Endothelial cell of umbilical vein (primary cell): ENCODE measurements around the gene KAT6B. TPM values are rescaled to one million over a fixed set of nuclear protein-coding genes. Genes with fewer than 3 reads are reported as not detected.

Experiments used
- BruUV-seq: library from RNA; stranded (reverse); fragments of 400-500 nt; replicated peaks from 2 replicates; lab custom pipeline; 2021; lab: Mats Ljungman, UMichigan
- CTCF ChIA-PET: fragments of 300-600, 350-600 bp; sonication (Branson Sonifier 250); formaldehyde crosslinking; loops from one replicate; lab custom pipeline; 2021; ENCODE audit warnings: antibody characterized with exemption, inconsistent platforms; lab: Charles Lee
- POLR2A ChIA-PET: fragments of 300-600, 350-600 bp; sonication (Branson Sonifier 250); formaldehyde crosslinking; loops from one replicate; lab custom pipeline; 2021; ENCODE audit warnings: antibody characterized with exemption, inconsistent platforms; lab: Charles Lee
- DNase-seq: peaks from one replicate; pipeline ENCODE4 v3.0.0-alpha.2; 2011; ENCODE audit warnings: low read depth, low spot score
- FAIRE-seq: peaks from 2 replicates; lab custom pipeline; 2011; peaks lifted over from hg19 to GRCh38; lab: Jason Lieb, UNC
- H2AFZ ChIP-seq: 2 replicates; pipeline ENCODE4 v1.6.0; 2012; ENCODE audit warnings: low read depth, low read length, control low read depth, inconsistent platforms
- H3K27ac ChIP-seq: 2 replicates; pipeline ENCODE4 v1.5.1; 2011; ENCODE audit warnings: low read depth, mild to moderate bottlenecking, control low read depth, low read length, moderate library complexity; ENCODE audit not compliant: insufficient read depth
- H3K27me3 ChIP-seq, 2 experiments: 2 replicates each; pipeline versions ENCODE4 v1.6.0 to v1.6.1; 2011; ENCODE audit warnings: low read length in 2 of 2, mixed read lengths in 1 of 2; ENCODE audit not compliant: control insufficient read depth in 2 of 2, insufficient read depth in 2 of 2
- H3K36me3 ChIP-seq, 2 experiments: 2 replicates in 1 of 2; 3 replicates in 1 of 2; pipeline ENCODE4 v1.5.1; 2011; ENCODE audit warnings: low read length in 2 of 2, mild to moderate bottlenecking in 1 of 2, moderate library complexity in 1 of 2; ENCODE audit not compliant: control insufficient read depth in 2 of 2, insufficient read depth in 2 of 2; ENCODE audit errors: extremely low read depth in 1 of 2
- H3K4me1 ChIP-seq: 3 replicates; pipeline ENCODE4 v1.5.1; 2011; ENCODE audit warnings: mild to moderate bottlenecking, low read length; ENCODE audit not compliant: control insufficient read depth, insufficient read depth; ENCODE audit errors: extremely low read depth
- H3K4me2 ChIP-seq: 2 replicates; pipeline ENCODE4 v1.6.1; 2011; ENCODE audit warnings: low read length, control low read depth, mixed read lengths; ENCODE audit not compliant: insufficient read depth
- H3K4me3 ChIP-seq, 3 experiments: fragments of 200-600 bp in 1 of 3; sonication (generic), shearing (Covaris generic) in 1 of 3; replicated peaks in 1 of 3; 2 replicates each; pipeline ENCODE4 v1.5.1; 2011 to 2016; ENCODE audit warnings: control low read depth in 3 of 3, low read length in 3 of 3, mild to moderate bottlenecking in 2 of 3, inconsistent platforms in 1 of 3, low read depth in 1 of 3, moderate library complexity in 1 of 3; ENCODE audit not compliant: insufficient read depth in 1 of 3
- H3K79me2 ChIP-seq: 2 replicates; pipeline ENCODE4 v1.6.0; 2012; ENCODE audit warnings: low read length, inconsistent platforms; ENCODE audit not compliant: control insufficient read depth, insufficient read depth
- H3K9ac ChIP-seq: replicated peaks from 2 replicates; pipeline ENCODE3; 2011; ENCODE audit warnings: low read length, control low read depth; ENCODE audit not compliant: insufficient read depth; ENCODE audit errors: extremely low read depth
- H3K9me1 ChIP-seq: replicated peaks from 3 replicates; pipeline ENCODE4 v1.6.0; 2011; ENCODE audit warnings: mild to moderate bottlenecking, low read length; ENCODE audit not compliant: control insufficient read depth, insufficient read depth; ENCODE audit errors: extremely low read depth
- H3K9me3 ChIP-seq: replicated peaks from 2 replicates; pipeline ENCODE4 v1.5.1; 2012; ENCODE audit warnings: low read length, inconsistent platforms; ENCODE audit not compliant: control insufficient read depth, insufficient read depth
- H4K20me1 ChIP-seq: replicated peaks from 2 replicates; pipeline ENCODE3; 2011; ENCODE audit warnings: mild to moderate bottlenecking, low read length; ENCODE audit not compliant: control insufficient read depth, insufficient read depth; ENCODE audit errors: extremely low read depth
- EZH2 ChIP-seq: IDR thresholded peaks from 2 replicates; pipeline ENCODE4 v1.6.1; 2012; ENCODE audit warnings: borderline replicate concordance, low read depth, mild to moderate bottlenecking, moderate library complexity, low read length, inconsistent platforms; ENCODE audit not compliant: severe bottlenecking
- FOS ChIP-seq: IDR thresholded peaks from 2 replicates; pipeline ENCODE4 v1.6.1; 2011; ENCODE audit warnings: mild to moderate bottlenecking, low read length, moderate library complexity, borderline replicate concordance; ENCODE audit not compliant: insufficient read depth
- GATA2 ChIP-seq: IDR thresholded peaks from 2 replicates; pipeline ENCODE4 v1.7.0; 2011; ENCODE audit warnings: low read depth, mild to moderate bottlenecking, moderate library complexity, mixed read lengths, low read length; ENCODE audit not compliant: insufficient read length, insufficient read depth
- JUN ChIP-seq: IDR thresholded peaks from 2 replicates; pipeline ENCODE4 v1.6.1; 2011; ENCODE audit warnings: borderline replicate concordance, low read depth; ENCODE audit not compliant: insufficient read length, insufficient read depth
- MYC ChIP-seq: IDR thresholded peaks from one replicate; pipeline ENCODE4 v1.6.1; 2011; ENCODE audit warnings: mild to moderate bottlenecking, low read depth, low read length
- POLR2A ChIP-seq: IDR thresholded peaks from 2 replicates; pipeline ENCODE4 v1.6.1; 2012; ENCODE audit warnings: low read depth, mild to moderate bottlenecking, control low read depth, low read length
- POLR2AphosphoS5 ChIP-seq: IDR thresholded peaks from 2 replicates; pipeline ENCODE4 v1.6.1; 2012; ENCODE audit warnings: low read depth, mild to moderate bottlenecking, control low read depth, low read length, moderate library complexity; ENCODE audit not compliant: insufficient read depth
- dilution Hi-C: fragments of 300-500 bp; cut with MboI; formaldehyde crosslinking; loops from one replicate; pipeline ENCODE4 v1.15.0; 2019; ENCODE audit warnings: low sequenced_read_pairs; ENCODE audit not compliant: extremely low pct_ligation_motif_present
- intact Hi-C: fragments of 100-400 bp; cut with micrococcal nuclease; formaldehyde crosslinking; loops from one replicate; pipeline ENCODE4 v1.10.0; 2022
- polyA plus RNA-seq, 4 experiments: library from polyadenylated mRNA; depleted of rRNA in 3 of 4; stranded (reverse) in 3 of 4; unstranded in 1 of 4; fragments of >200 nt; gene quantifications; 2 replicates each; pipeline versions ENCODE4 v1.2.1 to v1.2.3, GENCODE V29; 2011 to 2012; ENCODE audit warnings: missing spikeins in 1 of 4
- total RNA-seq: library from RNA; stranded (reverse); gene quantifications from 2 replicates; pipeline ENCODE4 v1.2.3, GENCODE V29; 2021
- TF ChIP-seq, protein P1 (sequence below): IDR thresholded peaks from 2 replicates; pipeline ENCODE4 v1.6.1; 2011; ENCODE audit not compliant: insufficient read depth, insufficient read length
- TF ChIP-seq, protein P2 (sequence below), 2 donors: IDR thresholded peaks; 1 replicate in 1 of 2; 2 replicates in 1 of 2; pipeline ENCODE4 v1.5.1; 2011; ENCODE audit warnings: low read length in 2 of 2, mild to moderate bottlenecking in 2 of 2, moderate library complexity in 2 of 2, control low read depth in 1 of 2, inconsistent platforms in 1 of 2, low read depth in 1 of 2; ENCODE audit not compliant: insufficient read depth in 1 of 2; ENCODE audit errors: extremely low read depth in 1 of 2

Gene KAT6B
- total and polyA plus RNA-seq, 2 donors (not counting 3 experiments of a cell fraction or from before 2014, with no cell fraction given): 4.5 to 17.0 TPM

- no peak for DNase-seq
- intact Hi-C loops: loop anchor here (5.0 kb wide), 1 partner anchor 203 kb away; no protein-coding TSS in a partner anchor
- no peaks in the 10 kb centered on the region for H3K9me3 ChIP-seq
- no peaks in the 10 kb centered on the region for H3K9me1 ChIP-seq
- H3K36me3 ChIP-seq: peaks cover 0 to 12% of the 10 kb centered on the region in 2 experiments
- no peak for TF ChIP-seq FOS
- TF ChIP-seq MYC: no peak
- TF ChIP-seq, protein P1, sequence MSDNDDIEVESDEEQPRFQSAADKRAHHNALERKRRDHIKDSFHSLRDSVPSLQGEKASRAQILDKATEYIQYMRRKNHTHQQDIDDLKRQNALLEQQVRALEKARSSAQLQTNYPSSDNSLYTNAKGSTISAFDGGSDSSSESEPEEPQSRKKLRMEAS: no peak
- TF ChIP-seq JUN: no peak
- CTCF ChIA-PET: interaction anchor here (1.0 kb wide), 1 partner anchor 786 kb away, joined by 3 read pairs; no protein-coding TSS in a partner anchor
- H3K27ac ChIP-seq: no peak overlapping the region
- H2AFZ ChIP-seq: no peak overlapping the region
- no peaks in the 10 kb centered on the region for H3K79me2 ChIP-seq
- no peak overlapping the region for H3K9ac ChIP-seq
- H3K4me3 ChIP-seq: no peak overlapping the region
- H3K4me2 ChIP-seq: no peak overlapping the region
- H4K20me1 ChIP-seq: no peaks in the 10 kb centered on the region
- peaks cover 4% of the 10 kb centered on the region for H3K4me1 ChIP-seq
- no peaks in the 10 kb centered on the region for H3K27me3 ChIP-seq
- dilution Hi-C loops: no loop called here
- POLR2A ChIA-PET: no interaction called here
- FAIRE-seq: no peak
- no TSS peak for BruUV-seq
These were observed 203.0 kb downstream of the KAT6B start for GRCh38 chr10:75029420-75029819.

DNA sequence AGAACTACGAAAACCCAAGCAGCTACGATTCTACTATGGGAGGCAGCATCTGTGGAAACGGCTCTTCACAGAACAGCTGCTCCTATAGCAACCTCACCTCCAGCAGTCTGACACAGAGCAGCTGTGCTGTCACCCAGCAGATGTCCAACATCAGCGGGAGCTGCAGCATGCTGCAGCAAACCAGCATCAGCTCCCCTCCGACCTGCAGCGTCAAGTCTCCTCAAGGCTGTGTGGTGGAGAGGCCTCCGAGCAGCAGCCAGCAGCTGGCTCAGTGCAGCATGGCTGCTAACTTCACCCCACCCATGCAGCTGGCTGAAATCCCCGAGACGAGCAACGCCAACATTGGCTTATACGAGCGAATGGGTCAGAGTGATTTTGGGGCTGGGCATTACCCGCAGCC is 203.5 kb downstream of the KAT6B start:
- ChIA-PET CTCF (no interaction called here), POLR2A (no interaction called here)
- intact Hi-C loops: loop anchor here (5.0 kb wide), 1 partner anchor 202 kb away; no protein-coding TSS in a partner anchor
- dilution Hi-C loops: no loop called here
- peaks cover 4% of the 10 kb centered on the region for H3K4me1 ChIP-seq
- H4K20me1 ChIP-seq: no peaks in the 10 kb centered on the region
- peaks cover 0 to 12% of the 10 kb centered on the region in 2 experiments for H3K36me3 ChIP-seq
- H3K9ac ChIP-seq: no peak overlapping the region
- H3K27me3 ChIP-seq: no peaks in the 10 kb centered on the region
- TF ChIP-seq EZH2 (no peak), MYC (no peak), FOS (no peak), JUN (no peak), POLR2AphosphoS5 (no peak), GATA2 (no peak), POLR2A (no peak)
- TF ChIP-seq, protein P1: no peak
- TF ChIP-seq, protein P2, sequence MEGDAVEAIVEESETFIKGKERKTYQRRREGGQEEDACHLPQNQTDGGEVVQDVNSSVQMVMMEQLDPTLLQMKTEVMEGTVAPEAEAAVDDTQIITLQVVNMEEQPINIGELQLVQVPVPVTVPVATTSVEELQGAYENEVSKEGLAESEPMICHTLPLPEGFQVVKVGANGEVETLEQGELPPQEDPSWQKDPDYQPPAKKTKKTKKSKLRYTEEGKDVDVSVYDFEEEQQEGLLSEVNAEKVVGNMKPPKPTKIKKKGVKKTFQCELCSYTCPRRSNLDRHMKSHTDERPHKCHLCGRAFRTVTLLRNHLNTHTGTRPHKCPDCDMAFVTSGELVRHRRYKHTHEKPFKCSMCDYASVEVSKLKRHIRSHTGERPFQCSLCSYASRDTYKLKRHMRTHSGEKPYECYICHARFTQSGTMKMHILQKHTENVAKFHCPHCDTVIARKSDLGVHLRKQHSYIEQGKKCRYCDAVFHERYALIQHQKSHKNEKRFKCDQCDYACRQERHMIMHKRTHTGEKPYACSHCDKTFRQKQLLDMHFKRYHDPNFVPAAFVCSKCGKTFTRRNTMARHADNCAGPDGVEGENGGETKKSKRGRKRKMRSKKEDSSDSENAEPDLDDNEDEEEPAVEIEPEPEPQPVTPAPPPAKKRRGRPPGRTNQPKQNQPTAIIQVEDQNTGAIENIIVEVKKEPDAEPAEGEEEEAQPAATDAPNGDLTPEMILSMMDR (IDR thresholded peaks at IDR 0.05; ENCODE audit: extremely low read depth in 1 of 2, insufficient read depth in 1 of 2, low read depth in 1 of 2, low read length in 2 of 2): no peak
- H3K9me3 ChIP-seq: no peaks in the 10 kb centered on the region
- no peak overlapping the region for H3K4me2 ChIP-seq
- FAIRE-seq (no peak), DNase-seq (no peak)
- BruUV-seq: no TSS peak
- H3K4me3 ChIP-seq: no peak overlapping the region
- no peak overlapping the region for H2AFZ ChIP-seq
- H3K9me1 ChIP-seq: no peaks in the 10 kb centered on the region
- no peak overlapping the region for H3K27ac ChIP-seq
- no peaks in the 10 kb centered on the region for H3K79me2 ChIP-seq
